ENCODE results near the gene MTA3. TPM values are rescaled to one million over a fixed set of nuclear protein-coding genes. Genes with fewer than 3 reads are reported as not detected.
"Not testable (repeated sequence)": the region's sequence is repeated elsewhere in the genome, so short reads cannot be mapped to it uniquely, and the experiment has no call there.

The MTA3 gene
- total RNA-seq, 1 experiment from 2014 or later: 61.8 TPM

- H3K4me1 ChIP-seq: no peaks in the 10 kb centered on the region; the same call in 1 of the 2 replicates
- no peak for DNase-seq
- no peaks in the 10 kb centered on the region for H3K27me3 ChIP-seq
- H3K36me3 ChIP-seq: peaks cover 61% of the 10 kb centered on the region
- no peak overlapping the region for H3K27ac ChIP-seq
- H3K9me3 ChIP-seq (replicated peaks): no peaks in the 10 kb centered on the region
- no peak overlapping the region for H3K4me3 ChIP-seq
Measured at GRCh38 chr2:42578621-42579020, 10.2 kb downstream of the MTA3 start.

- no peak overlapping the region for H3K27ac ChIP-seq
- peaks cover 54% of the 10 kb centered on the region for H3K36me3 ChIP-seq
- no peak for DNase-seq
- H3K27me3 ChIP-seq: no peaks in the 10 kb centered on the region
- H3K9me3 ChIP-seq (replicated peaks): no peaks in the 10 kb centered on the region
- H3K4me3 ChIP-seq: no peak overlapping the region
- no peaks in the 10 kb centered on the region; the same call in 1 of the 2 replicates for H3K4me1 ChIP-seq
Measured at GRCh38 chr2:42581257-42581656, 12.8 kb downstream of the MTA3 start.

GRCh38 chr2:42584628-42585027 lies 16.2 kb downstream of the MTA3 start:
- peaks cover 44% of the 10 kb centered on the region for H3K36me3 ChIP-seq
- H3K4me1 ChIP-seq; DNase-seq; H3K27ac ChIP-seq; H3K4me3 ChIP-seq; H3K9me3 ChIP-seq (replicated peaks); H3K27me3 ChIP-seq: not testable (repeated sequence)

GRCh38 chr2:42585779-42586178 lies 17.3 kb downstream of the MTA3 start:
- H3K4me1 ChIP-seq: no peaks in the 10 kb centered on the region
- DNase-seq: no peak
- peaks cover 35% of the 10 kb centered on the region for H3K36me3 ChIP-seq
- no peaks in the 10 kb centered on the region for H3K27me3 ChIP-seq
- H3K4me3 ChIP-seq: no peak overlapping the region
- no peak overlapping the region for H3K27ac ChIP-seq
- H3K9me3 ChIP-seq (replicated peaks): peaks cover under 1% of the 10 kb centered on the region; the same call in 1 of the 2 replicates

- Histone ChIP-seq H3K9me3 (replicated peaks) (peaks cover 3% of the 10 kb centered on the region; the same call in 1 of the 2 replicates), H3K36me3 (peaks cover 24% of the 10 kb centered on the region), H3K27ac (no peak overlapping the region), H3K27me3 (no peaks in the 10 kb centered on the region), H3K4me1 (no peaks in the 10 kb centered on the region), H3K4me3 (no peak overlapping the region)
- no peak for DNase-seq
Measured at GRCh38 chr2:42587526-42588117, 19.2 kb downstream of the MTA3 start.

- Histone ChIP-seq H3K27ac (no peak overlapping the region), H3K4me3 (no peak overlapping the region), H3K4me1 (no peaks in the 10 kb centered on the region), H3K27me3 (no peaks in the 10 kb centered on the region), H3K9me3 (replicated peaks) (peaks cover 3% of the 10 kb centered on the region; the same call in 1 of the 2 replicates), H3K36me3 (peaks cover 20% of the 10 kb centered on the region)
- DNase-seq: no peak
Measured at GRCh38 chr2:42588121-42588520, 19.7 kb downstream of the MTA3 start.

GRCh38 chr2:42590176-42590575 lies 21.7 kb downstream of the MTA3 start:
- peaks cover 8% of the 10 kb centered on the region; the same call in 1 of the 2 replicates for H3K36me3 ChIP-seq
- peaks cover 3% of the 10 kb centered on the region; the same call in 1 of the 2 replicates for H3K9me3 ChIP-seq (replicated peaks)
- no peak for DNase-seq
- H3K27ac ChIP-seq: no peak overlapping the region
- H3K4me3 ChIP-seq: no peak overlapping the region
- no peaks in the 10 kb centered on the region for H3K4me1 ChIP-seq
- H3K27me3 ChIP-seq: no peaks in the 10 kb centered on the region

- no peak for DNase-seq
- Histone ChIP-seq H3K36me3 (0 out of 2 replicates have a peak, but pooled peaks cover 6% of the 10 kb centered on the region), H3K27me3 (no peaks in the 10 kb centered on the region), H3K27ac (no peak overlapping the region), H3K4me1 (no peaks in the 10 kb centered on the region), H3K9me3 (replicated peaks) (peaks cover 3% of the 10 kb centered on the region; the same call in 1 of the 2 replicates), H3K4me3 (no peak overlapping the region)
Measured at GRCh38 chr2:42593282-42593681, 24.9 kb downstream of the MTA3 start.

- peaks cover 11% of the 10 kb centered on the region for H3K4me1 ChIP-seq
- no peak overlapping the region for H3K27ac ChIP-seq
- no peaks in the 10 kb centered on the region for H3K9me3 ChIP-seq (replicated peaks)
- no peak for DNase-seq
- no peak overlapping the region for H3K4me3 ChIP-seq
- H3K27me3 ChIP-seq: no peaks in the 10 kb centered on the region
- peaks cover 2% of the 10 kb centered on the region; the same call in 1 of the 2 replicates for H3K36me3 ChIP-seq
Measured at GRCh38 chr2:42598656-42599055, 30.2 kb downstream of the MTA3 start.

GRCh38 chr2:42601076-42601475 lies 32.6 kb downstream of the MTA3 start:
- no peak for DNase-seq

GRCh38 chr2:42602218-42602875 lies 33.9 kb downstream of the MTA3 start:
- peaks cover 11% of the 10 kb centered on the region for H3K4me1 ChIP-seq
- no peaks in the 10 kb centered on the region for H3K27me3 ChIP-seq

More at GRCh38 chr2:42601076-42601475, 32.6 kb downstream of the MTA3 start:
- Histone ChIP-seq H3K27ac (no peak overlapping the region), H3K4me1 (peaks cover 11% of the 10 kb centered on the region), H3K36me3 (peaks cover 2% of the 10 kb centered on the region; the same call in 1 of the 2 replicates), H3K4me3 (no peak overlapping the region), H3K27me3 (no peaks in the 10 kb centered on the region), H3K9me3 (replicated peaks) (no peaks in the 10 kb centered on the region)

GRCh38 chr2:42602876-42603219 lies 34.4 kb downstream of the MTA3 start:
- H3K36me3 ChIP-seq: peaks cover 2% of the 10 kb centered on the region; the same call in 1 of the 2 replicates
- no peak overlapping the region for H3K27ac ChIP-seq
- H3K27me3 ChIP-seq: no peaks in the 10 kb centered on the region
- H3K4me1 ChIP-seq: peaks cover 11% of the 10 kb centered on the region
- no peaks in the 10 kb centered on the region for H3K9me3 ChIP-seq (replicated peaks)
- no peak for DNase-seq
- no peak overlapping the region for H3K4me3 ChIP-seq

More at GRCh38 chr2:42602218-42602875, 33.9 kb downstream of the MTA3 start:
- Histone ChIP-seq H3K36me3 (peaks cover 2% of the 10 kb centered on the region; the same call in 1 of the 2 replicates), H3K4me3 (no peak overlapping the region), H3K9me3 (replicated peaks) (no peaks in the 10 kb centered on the region), H3K27ac (no peak overlapping the region)
- peak in 1 of 2 experiments; percentile 31 for DNase-seq

- peaks cover 11% of the 10 kb centered on the region for H3K4me1 ChIP-seq
- not testable (repeated sequence) for DNase-seq; H3K4me3 ChIP-seq; H3K36me3 ChIP-seq; H3K27me3 ChIP-seq; H3K9me3 ChIP-seq (replicated peaks); H3K27ac ChIP-seq
Measured at GRCh38 chr2:42604341-42604867, 36.0 kb downstream of the MTA3 start.

GRCh38 chr2:42606166-42606565 lies 37.7 kb downstream of the MTA3 start:
- H3K36me3 ChIP-seq: peaks cover 18% of the 10 kb centered on the region
- not testable (repeated sequence) for DNase-seq; H3K27ac ChIP-seq; H3K4me1 ChIP-seq; H3K4me3 ChIP-seq; H3K27me3 ChIP-seq; H3K9me3 ChIP-seq (replicated peaks)

- DNase-seq: no peak
- Histone ChIP-seq H3K4me3 (no peak overlapping the region), H3K27me3 (no peaks in the 10 kb centered on the region), H3K9me3 (replicated peaks) (no peaks in the 10 kb centered on the region), H3K27ac (no peak overlapping the region), H3K36me3 (peaks cover 16% of the 10 kb centered on the region), H3K4me1 (0 out of 2 replicates have a peak, but pooled peaks cover 2% of the 10 kb centered on the region)
Measured at GRCh38 chr2:42607101-42607637, 38.7 kb downstream of the MTA3 start.
